Omental fat pad (tissue), 4 donors: Measurements from ENCODE around the gene NKAPD1. TPM values are rescaled to one million over a fixed set of nuclear protein-coding genes. Genes with fewer than 3 reads are reported as not detected.

Experiments
- ATAC-seq: fragments of 150-250 bp; one replicate; pipeline ENCODE4 v1.9.1; 2016; ENCODE audit warnings: mild to moderate bottlenecking, moderate library complexity; ENCODE audit not compliant: low FRiP score
- DNase-seq: peaks from one replicate; pipeline ENCODE4 v3.0.0-alpha.2; 2019; ENCODE audit warnings: low spot score
- small RNA-seq: library from RNA; depleted of rRNA; stranded (forward); fragments of <200 nt; gene quantifications from one replicate; pipeline ENCODE3, GENCODE V24; 2016
- total RNA-seq, 4 donors: library from RNA; depleted of rRNA; stranded (reverse); fragments of >200 nt; gene quantifications; one replicate each; pipeline ENCODE4 v1.1.0, GENCODE V29; 2016
- TF ChIP-seq, protein P1 (sequence below), 3 donors: fragments of 450-650 bp; IDR thresholded peaks; one replicate each; pipeline ENCODE4 v1.5.1; 2016 to 2017; ENCODE audit warnings: antibody characterized with exemption in 3 of 3, mild to moderate bottlenecking in 3 of 3, moderate library complexity in 2 of 3

The NKAPD1 gene
- total RNA-seq, 4 donors from 2014 or later: 11.0 to 15.4 (median 11.1) TPM

DNA sequence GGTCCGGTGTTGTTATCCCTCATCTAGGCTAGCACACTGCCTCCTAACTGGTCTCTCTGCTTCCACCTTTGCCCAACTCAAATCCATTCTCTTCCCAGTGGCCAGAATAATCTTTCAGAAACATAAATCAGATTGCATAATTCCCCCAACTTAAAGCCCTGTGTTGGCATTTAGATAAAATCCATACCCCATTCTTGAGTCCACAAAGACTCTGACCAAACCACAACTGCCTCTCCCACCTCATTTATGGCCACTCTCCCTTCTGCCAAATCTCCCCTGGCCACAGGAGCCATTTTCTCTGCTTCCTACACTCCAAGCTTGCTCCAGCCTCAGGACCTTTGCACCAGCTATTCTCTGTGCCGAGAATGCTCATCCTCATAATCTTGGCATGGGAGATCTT lies 53.0 kb downstream of the NKAPD1 start:
- ATAC-seq (no peak), DNase-seq (no peak)
- TF ChIP-seq, protein P1, sequence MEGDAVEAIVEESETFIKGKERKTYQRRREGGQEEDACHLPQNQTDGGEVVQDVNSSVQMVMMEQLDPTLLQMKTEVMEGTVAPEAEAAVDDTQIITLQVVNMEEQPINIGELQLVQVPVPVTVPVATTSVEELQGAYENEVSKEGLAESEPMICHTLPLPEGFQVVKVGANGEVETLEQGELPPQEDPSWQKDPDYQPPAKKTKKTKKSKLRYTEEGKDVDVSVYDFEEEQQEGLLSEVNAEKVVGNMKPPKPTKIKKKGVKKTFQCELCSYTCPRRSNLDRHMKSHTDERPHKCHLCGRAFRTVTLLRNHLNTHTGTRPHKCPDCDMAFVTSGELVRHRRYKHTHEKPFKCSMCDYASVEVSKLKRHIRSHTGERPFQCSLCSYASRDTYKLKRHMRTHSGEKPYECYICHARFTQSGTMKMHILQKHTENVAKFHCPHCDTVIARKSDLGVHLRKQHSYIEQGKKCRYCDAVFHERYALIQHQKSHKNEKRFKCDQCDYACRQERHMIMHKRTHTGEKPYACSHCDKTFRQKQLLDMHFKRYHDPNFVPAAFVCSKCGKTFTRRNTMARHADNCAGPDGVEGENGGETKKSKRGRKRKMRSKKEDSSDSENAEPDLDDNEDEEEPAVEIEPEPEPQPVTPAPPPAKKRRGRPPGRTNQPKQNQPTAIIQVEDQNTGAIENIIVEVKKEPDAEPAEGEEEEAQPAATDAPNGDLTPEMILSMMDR (IDR thresholded peaks at IDR 0.05): no peak

DNA sequence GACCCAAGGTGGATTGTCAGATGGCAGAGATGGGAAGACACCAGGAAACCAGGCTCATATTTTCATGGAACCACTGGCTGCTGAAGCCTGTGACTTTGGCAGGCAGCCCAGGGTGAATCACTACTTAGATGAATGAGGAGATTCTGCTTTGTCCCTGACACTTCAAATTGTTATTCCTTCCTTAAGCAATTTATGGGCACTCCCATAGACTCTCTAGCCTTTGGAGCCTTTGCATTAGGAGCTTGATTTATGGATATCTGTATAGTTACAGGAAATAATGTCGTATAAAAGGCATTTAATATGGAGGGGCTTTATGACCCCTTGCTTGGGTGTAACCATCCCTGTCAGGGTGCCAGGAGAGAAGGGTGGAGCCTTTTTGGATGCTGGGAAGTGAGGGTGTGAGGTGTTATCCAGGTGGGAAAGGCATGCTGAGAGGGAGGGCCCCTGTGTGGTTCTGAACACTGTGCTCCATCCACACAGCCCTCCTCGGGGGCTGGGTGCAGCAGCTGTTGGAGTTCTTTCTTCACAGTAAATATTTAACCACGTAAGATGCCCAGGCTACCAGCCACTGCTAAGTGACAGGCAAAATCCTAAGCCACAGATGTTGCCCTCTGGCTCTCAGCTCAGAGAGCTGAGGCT lies 54.5 kb downstream of the NKAPD1 start:
- TF ChIP-seq, protein P1 (IDR thresholded peaks at IDR 0.05): no peak
- ATAC-seq: no peak
- peak; percentile 37 for DNase-seq

DNA sequence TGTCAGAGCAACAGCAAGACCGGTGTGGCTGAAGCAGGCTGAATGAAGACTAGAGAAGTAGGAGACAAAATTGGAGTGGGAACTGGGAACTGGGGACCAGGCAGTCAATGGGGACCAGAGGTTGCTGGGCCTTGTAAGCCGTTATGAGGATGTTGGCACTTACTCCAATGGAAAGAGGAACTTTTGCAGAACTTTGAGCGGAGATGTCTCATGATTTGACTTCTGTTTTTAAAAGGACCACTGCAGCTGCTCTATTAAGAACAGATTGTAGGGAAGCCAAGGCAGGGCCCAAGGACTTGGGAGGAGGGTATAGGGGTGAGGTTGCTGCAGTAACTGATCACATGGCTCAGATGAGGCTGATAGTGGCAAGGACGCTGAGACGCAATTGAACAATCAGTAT lies 55.6 kb downstream of the NKAPD1 start:
- no peak for DNase-seq
- ATAC-seq: no peak
- TF ChIP-seq, protein P1 (IDR thresholded peaks at IDR 0.05): no peak

DNA sequence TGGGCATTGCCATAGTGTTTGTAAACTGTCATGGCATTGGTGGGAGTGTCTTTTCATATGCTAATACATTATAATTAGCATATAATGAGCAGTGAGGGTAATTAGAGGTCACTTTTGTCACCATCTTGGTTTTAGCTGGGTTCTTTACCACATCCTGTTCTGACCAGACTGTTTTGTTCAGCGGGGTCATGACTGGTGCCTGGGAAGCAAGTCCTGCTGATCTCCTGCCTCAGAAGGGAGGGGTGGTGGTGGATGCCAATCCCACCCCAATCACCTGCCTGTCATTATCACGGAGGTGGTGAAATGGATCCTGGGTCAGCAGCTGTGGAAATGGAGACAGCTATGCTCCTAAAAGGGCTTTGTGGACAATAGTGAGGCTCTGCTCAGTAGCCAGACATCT lies 58.6 kb downstream of the NKAPD1 start:
- TF ChIP-seq, protein P1 (IDR thresholded peaks at IDR 0.05): no peak
- DNase-seq (no peak), ATAC-seq (no peak)

DNA sequence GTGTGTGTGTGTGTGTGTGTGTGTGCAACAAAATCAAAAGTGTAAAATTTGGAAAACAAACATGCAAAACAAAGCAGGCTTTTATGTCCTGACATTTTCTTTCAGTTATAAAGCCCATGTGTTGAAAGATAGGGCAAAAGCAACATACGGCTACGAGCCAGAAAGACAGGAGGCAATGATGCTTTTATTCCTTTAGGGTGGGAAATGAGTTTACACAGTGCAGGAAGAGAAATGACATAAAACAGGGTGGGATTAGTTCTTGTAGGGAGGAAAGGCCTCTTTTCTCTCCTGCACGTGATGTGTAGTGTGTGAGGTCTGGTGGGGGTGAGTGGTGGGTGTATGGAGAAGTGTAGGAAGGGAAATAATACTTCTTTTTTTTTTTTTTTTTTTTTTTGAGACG lies 60.4 kb downstream of the NKAPD1 start:
- DNase-seq (no peak), ATAC-seq (no peak)
- TF ChIP-seq, protein P1 (IDR thresholded peaks at IDR 0.05): no peak

Small RNA genes lying within 50 kb of the gene (small RNA-seq; reads per million reads assigned to genes)
- gene AP000907.3: not detected
- gene RNU6-893P: not detected

Other genes starting within 250 kb of the NKAPD1 start
- 100 to 1,000 TPM in 1 of 4 donors, 10 to 100 TPM in 3; 21.0 to 168 (median 34.7) TPM for gene ALG9, start 202.7 kb upstream of the NKAPD1 start, total RNA-seq
- gene FDXACB1, start 195.1 kb upstream of the NKAPD1 start, total RNA-seq: 1 to 10 TPM; 1.1 to 2.7 (median 1.6) TPM
- gene CFAP68, start 194.8 kb upstream of the NKAPD1 start, total RNA-seq: 10 to 100 TPM; 12.2 to 40.0 (median 20.2) TPM
- 1,000 to 10,000 TPM in 1 of 4 donors, 100 to 1,000 TPM in 2, 10 to 100 TPM in 1; 82.4 to 1,340 (median 304) TPM for gene CRYAB, start 162.5 kb upstream of the NKAPD1 start, total RNA-seq
- 1 to 10 TPM in 2 of 4 donors, not detected in 2; 3.1 to 4.6 TPM for gene HSPB2, start 161.6 kb upstream of the NKAPD1 start, total RNA-seq
- gene C11orf52, start 155.4 kb upstream of the NKAPD1 start, total RNA-seq: 1 to 10 TPM in 3 of 4 donors, not detected in 1; 3.4 to 7.9 (median 7.5) TPM
- gene DIXDC1, start 137.0 kb upstream of the NKAPD1 start, total RNA-seq: 10 to 100 TPM; 36.4 to 79.3 (median 40.7) TPM
- gene DLAT, start 48.9 kb upstream of the NKAPD1 start, total RNA-seq: 10 to 100 TPM; 20.5 to 61.6 (median 36.1) TPM
- 1 to 10 TPM in 2 of 4 donors, under 1 TPM in 1, not detected in 1; 0.48 to 2.4 (median 1.8) TPM for gene PIH1D2, start 282 bp upstream of the NKAPD1 start, total RNA-seq
- gene TIMM8B, start 12.5 kb downstream of the NKAPD1 start, total RNA-seq: 10 to 100 TPM; 31.5 to 37.1 (median 33.9) TPM
- 100 to 1,000 TPM in 2 of 4 donors, 10 to 100 TPM in 2; 85.0 to 145 (median 104) TPM for gene SDHD, start 12.6 kb downstream of the NKAPD1 start, total RNA-seq
- gene IL18, start 89.8 kb downstream of the NKAPD1 start, total RNA-seq: 10 to 100 TPM; 10.4 to 70.9 (median 30.8) TPM
- under 1 TPM in 1 of 4 donors, not detected in 3; 0.96 TPM for gene TEX12, start 93.1 kb downstream of the NKAPD1 start, total RNA-seq
- 10 to 100 TPM in 3 of 4 donors, 1 to 10 TPM in 1; 4.4 to 33.6 (median 18.3) TPM for gene BCO2, start 101.2 kb downstream of the NKAPD1 start, total RNA-seq
- gene PTS, start 152.1 kb downstream of the NKAPD1 start, total RNA-seq: 10 to 100 TPM; 25.8 to 38.0 (median 34.4) TPM
- not detected for gene PLET1, start 186.6 kb downstream of the NKAPD1 start, total RNA-seq